IPS DF 19.7 (cell line): ENCODE data around the gene ZNF385C.
"Not testable (repeated sequence)": the region's sequence is repeated elsewhere in the genome, so short reads cannot be mapped to it uniquely, and the experiment has no call there.

ENCODE experiments used
- DNase-seq: peaks from one replicate; pipeline ENCODE4 v3.0.0-alpha.2; 2013; ENCODE audit warnings: low read depth, low spot score

Gene ZNF385C

DNA sequence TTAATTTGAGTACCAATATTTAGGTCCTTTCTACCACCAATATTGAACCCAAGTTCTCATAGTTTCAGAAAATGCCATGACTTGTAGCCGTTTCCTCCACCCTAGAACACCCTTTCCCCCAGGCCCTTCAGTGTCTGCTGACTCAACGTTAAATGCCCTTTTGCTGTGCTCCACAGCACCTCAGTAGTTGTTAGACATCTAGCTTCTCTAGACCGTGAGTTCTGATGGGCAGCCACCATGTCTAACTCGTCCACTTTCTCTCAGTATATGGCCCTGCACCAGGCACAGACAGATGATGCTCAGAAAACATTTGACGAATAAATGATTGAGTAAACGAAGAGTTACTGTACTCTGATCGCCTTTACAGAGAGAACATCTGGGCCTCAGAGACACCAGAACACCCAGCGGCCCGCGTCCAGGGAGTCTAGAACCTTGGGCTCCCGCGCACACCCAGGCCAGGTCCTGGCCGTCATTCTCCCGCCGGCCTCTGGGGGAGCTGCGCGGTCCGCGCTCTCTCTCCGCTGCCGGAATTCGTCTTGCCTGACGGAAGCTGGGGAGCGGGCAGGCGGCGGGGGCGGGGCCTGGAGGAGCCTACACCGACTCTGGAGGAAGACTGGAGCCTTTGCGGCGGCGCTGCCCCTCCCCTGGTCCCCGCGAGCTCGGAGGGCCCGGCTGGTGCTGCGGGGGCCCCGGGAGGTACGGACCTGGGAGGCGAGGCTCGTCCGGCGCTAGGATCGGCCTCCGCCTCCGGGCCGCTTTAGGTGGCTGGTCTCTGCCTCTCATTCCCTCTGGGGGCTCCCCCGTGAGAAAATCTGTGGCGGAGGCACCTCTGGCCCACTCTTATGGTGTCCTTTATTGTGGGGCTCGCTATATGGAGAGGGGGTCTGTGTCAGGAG is 78.5 kb downstream of the ZNF385C start, which contains the start of gene NKIRAS2:
Gene NKIRAS2 (plus strand): TSS at position 582 of the 896 bp plus-strand sequence. CDS start 1,488 bp downstream, outside the sequence.
- no peak for DNase-seq

DNA sequence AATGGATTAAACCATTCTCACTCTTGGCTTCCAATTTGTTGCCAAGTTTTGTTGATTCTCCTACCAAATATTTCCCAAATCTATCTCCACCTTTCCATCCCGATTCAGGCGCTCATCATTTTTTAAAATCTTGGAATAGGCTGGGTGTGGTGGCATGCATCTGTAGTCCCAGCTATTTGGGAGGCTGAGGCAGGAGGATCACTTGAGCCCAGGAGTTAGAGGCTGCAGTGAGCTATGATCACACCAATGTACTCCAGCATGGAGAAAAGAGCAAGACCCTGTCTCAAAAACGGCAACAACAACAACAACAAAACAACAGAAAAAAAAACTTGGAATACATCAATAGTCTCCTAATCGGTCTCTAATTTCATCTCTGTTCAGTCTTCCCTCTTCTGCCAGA is 79.3 kb downstream of the ZNF385C start:
- no peak for DNase-seq

DNA sequence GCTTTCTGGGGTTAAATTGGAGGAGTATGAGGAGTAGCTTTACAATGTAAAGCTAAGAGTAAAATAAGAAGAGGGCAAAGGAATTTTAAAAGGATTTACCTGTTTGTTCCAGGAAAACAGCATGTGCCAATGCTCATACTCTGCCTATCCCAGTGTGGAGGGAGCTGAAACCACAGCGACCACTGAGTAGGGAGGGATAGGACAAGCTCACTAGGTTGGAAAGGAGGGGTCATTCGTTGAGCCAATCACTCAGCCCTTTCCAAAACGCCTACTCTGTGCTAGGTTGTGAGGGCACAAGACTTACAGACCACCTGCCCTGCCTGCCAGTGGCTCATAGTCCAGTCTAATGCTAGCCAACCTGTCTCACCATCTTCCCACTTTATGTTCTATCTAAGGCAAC is 79.9 kb downstream of the ZNF385C start:
- DNase-seq = no peak

DNA sequence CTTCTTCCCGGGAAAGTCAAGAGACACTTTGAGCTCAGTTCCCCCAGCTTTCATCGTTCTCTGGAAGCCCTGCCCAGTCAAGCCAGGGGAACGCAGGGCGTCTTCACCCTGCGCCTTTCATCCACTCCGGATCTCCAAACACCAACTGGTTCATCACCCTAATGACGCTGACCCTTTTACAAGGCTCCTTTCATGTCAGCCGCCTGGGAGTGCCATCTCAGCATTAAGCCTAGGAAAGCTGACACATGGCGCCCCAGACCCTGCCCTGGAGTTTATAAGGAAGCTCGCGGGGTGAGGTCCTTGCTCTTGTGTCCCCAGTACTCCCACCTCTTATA is 80.4 kb downstream of the ZNF385C start:
- DNase-seq = no peak

DNA sequence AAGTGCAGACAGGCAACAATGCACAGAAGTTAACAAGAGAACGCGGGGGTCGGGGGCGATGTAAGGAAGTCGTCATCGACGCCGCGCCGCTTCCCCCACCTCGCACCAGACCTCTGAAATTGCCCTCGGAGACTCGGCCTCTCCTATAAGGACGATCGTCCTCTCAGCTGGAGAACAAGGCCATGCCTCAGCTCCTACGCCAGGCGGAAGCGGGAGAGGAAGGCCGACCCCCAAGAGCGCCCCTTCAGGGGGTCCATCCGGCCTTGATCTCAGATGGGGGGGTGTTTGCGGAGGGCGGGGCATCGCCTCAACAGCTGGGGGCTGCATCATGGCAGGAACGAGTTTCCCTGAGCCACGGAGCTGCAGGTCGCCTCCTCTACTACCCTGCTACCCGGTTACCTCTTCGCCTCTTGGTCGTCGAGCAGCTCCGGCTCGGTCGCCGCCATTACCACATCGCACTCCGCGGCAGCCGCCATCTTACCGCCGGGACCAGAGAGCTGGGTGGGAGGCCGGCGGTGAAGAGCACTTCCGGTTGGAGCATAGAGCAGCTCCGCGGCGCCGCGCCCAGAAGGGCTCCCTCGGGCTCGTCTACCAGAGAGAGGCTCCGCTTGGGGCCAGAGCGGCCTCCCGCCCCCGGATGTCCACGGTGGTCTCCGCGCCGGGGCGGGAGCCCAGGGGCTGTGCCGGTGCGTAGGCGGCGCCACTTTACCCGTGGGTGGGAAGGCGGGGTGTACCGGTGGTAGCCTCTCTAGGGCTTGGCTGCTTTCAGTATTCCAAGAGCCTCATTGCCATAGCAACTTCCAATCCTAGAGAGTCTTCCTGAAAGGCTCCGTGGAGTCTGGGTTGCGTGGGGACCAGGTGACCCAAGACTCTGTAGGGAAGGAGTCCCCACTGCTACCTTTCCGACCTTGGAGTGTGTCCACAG is 81.1 kb downstream of the ZNF385C start, which contains the start of gene DNAJC7:
Gene DNAJC7 (minus strand): TSS at position 499 of the 925 bp plus-strand sequence. CDS start 23 bp downstream, at position 476.
- DNase-seq = no peak

DNA sequence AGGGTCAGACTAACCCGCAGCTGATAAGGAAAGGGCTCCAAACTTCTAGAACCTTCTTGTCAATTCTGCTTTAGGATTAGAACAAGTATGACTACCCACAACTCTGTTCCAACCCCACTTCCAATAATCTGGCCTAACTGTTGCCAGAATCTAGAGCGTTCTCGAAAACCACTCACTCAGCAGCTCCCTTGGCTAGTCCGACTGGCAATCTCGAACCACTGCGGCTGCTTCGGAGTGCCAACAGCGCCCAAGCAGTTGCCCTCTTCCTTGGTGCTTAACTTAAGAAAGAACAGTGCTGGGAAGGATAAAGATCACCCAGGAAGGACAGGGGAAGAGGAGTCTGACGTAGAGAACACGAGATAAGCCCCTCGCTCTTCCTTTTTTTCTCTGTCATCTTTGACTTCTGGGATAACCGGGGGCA is 81.9 kb downstream of the ZNF385C start:
- DNase-seq = no peak

DNA sequence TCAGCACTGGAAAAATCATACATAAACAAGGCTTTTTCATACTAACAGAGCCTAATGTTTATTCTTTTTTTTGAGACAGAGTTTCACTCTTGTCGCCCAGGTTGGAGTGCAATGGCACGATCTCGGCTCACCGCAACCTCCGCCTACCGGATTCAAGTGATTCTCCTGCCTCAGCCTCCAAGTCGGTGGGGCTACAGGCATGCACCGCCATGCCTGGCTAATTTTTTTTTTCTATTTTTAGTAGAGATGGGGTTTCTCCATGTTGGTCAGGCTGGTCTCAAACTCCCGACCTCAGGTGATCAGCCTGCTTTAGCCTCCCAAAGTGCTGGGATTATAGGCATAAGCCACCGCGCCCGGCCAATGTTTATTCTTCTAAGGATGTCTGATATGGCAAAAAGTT is 84.5 kb downstream of the ZNF385C start:
- DNase-seq = not testable (repeated sequence)

DNA sequence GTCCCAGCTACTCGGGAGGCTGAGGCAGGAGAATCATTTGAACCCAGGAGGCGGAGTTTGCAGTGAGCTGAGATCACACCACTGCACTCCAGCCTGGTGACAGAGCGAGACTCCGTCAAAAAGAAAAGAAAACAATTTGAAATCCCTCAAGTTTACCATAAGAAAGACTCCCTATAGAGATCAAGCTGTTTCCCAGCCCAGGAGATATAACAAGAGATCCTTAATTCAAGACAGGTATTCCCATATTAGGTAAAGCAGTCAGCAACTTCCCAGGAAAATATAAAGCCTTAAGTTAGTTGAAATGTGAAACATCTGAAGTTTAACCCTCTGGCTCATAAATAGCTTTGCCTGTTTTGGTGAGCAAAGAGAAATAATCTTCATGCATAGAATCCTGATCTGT is 85.9 kb downstream of the ZNF385C start:
- DNase-seq = not testable (repeated sequence)

DNA sequence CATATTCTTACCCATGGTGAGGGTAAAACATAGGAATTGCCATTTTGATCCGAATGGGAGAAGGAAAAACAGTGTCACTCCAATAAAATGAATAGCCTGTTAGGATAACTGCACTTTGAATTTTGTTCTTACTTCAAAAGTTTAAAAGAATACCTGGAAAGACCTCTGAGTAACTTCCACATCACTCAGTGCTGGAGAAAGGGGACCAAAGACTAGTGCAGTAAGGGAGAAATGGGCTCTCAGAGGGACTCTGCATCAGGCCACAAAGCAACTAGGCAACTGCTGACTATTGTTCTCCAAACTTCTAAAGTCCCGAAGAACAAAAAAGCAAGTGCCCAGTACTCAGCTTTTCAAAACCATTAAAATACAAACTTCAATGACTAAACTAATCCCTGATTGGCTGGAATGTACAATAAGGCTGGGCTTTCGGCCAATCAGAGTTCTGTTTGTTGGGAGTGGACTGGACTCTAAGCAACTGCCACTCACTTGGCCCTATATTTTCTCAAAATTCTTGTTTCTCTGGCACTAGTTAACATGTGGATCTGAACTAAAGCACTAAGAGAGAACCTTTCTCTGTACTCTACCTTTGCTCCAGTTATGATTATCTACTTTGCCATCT is 87.3 kb downstream of the ZNF385C start:
- no peak for DNase-seq

DNA sequence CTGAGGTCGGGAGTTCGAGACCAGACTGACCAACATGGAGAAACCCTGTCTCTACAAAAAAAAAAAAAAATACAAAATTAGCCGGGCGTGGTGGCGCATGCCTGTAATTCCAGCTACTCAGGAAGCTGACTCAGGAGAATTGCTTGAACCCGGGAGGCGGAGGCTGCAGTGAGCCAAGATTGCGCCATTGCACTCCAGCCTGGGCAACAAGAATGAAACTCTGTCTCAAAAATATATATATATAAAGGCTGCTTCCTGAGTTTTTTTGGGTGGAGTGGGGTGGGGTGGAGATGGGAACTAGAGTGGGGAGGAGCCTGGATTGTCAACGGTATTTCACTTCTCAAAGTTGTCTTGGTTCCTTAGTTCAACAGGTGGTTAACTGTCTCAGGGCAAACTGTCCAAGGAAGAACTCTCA is 88.0 kb downstream of the ZNF385C start:
- not testable (repeated sequence) for DNase-seq

DNA sequence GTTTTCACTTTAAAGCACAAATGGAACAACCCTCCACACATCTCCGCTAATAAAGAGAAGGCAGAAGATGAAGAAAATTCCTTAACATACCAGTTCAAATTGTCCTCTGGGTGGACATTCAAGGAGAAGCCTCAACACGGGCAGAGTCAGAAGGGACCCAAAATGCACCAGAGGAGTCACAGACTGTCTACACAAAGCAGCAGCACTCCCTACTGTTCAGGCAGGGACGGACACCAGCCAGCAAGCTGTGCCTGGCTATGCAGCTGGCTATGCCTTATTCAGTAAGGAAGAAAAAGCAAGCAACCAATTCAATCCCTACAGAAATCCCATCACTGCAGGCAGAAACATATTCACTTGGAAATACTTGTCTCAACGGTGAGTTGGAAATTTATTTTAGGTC is 89.1 kb downstream of the ZNF385C start:
- no peak for DNase-seq

DNA sequence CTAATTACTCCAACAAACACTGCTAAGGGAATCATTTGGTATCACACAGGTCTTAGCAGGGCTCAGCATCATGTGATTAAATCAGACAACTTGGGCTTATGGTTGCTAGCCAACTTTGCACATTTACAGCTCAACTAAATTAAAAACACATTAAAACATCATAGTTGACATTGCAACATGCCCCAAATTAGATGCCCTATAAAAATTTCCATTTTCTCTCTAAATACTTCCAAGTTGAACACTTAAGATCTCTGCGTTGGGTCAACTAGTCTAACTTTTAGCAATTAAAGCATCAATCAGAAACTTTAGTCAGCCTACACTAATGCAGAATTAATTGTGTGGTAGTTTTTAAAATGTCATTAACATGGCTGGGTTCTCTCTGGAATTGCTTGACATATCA is 93.1 kb downstream of the ZNF385C start:
- DNase-seq = no peak

DNA sequence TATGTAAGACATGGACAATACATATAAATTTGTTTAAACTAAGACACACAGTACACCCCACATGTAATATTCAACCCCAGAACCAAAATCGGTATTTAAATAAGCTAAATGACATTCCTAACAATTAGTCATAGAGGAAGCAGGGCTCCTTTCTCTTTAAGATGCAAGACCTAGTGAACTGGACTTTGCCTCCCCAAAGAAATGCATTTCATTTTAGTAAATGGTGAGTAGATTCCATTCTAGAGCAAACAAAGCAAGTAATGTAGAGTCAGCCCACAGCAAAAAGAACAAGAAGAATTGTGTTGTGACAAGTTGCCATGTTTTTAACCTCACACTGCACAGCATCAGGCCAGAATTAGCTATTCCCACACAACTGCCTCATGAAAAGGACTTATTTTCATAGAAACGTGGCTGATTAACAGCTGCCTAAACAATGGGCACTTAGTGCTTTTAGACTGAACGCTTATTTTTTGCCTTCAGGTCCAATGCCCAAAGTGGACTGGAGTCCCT is 95.4 kb downstream of the ZNF385C start:
- no peak for DNase-seq

DNA sequence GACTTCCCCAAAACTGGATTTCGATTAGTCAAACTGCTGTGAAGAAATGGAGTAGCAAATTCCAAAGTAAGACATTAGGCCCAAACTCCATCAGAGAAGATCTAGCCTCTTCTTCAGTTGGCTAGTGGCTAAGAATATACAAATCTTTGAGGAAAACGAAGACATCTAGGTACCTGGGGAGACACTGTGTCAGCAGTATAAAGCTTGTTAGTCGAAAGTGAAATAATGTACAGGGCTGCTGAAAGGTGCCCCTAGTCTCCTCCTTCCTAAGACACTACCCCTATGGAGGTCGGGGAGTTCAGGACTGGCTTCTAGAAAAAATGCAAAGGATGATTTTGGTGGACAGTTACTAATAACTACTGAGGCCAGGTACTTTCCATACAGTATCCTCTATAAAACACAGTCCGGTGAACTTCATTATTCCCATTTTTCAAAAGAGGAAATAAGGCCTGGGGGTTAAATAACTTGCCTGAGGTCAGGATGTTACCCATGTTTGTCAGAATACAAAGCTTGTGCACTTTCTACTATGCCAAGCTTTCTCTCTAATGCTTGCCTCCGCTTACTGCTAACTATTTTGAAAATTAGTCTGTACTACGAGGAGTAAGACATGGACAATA is 96.0 kb downstream of the ZNF385C start:
- no peak for DNase-seq

DNA sequence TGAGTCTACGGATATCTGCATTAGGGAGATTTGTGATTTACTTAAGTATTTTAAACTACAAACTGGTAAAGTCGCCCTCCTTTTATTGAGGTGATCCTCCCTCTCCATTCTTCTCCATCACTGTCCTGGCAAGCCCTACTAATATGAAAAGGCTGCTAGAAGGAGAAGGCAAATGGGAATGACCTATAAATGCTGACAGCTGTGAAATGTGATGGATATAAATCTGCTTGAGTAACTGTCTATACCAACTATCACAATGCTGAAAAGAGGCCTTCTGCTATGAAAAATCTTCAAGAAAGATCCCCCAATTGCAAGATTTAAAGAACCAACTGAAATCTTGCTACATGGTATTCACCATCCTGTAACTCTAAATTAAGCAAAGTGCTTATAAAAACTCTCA is 96.5 kb downstream of the ZNF385C start:
- no peak for DNase-seq

DNA sequence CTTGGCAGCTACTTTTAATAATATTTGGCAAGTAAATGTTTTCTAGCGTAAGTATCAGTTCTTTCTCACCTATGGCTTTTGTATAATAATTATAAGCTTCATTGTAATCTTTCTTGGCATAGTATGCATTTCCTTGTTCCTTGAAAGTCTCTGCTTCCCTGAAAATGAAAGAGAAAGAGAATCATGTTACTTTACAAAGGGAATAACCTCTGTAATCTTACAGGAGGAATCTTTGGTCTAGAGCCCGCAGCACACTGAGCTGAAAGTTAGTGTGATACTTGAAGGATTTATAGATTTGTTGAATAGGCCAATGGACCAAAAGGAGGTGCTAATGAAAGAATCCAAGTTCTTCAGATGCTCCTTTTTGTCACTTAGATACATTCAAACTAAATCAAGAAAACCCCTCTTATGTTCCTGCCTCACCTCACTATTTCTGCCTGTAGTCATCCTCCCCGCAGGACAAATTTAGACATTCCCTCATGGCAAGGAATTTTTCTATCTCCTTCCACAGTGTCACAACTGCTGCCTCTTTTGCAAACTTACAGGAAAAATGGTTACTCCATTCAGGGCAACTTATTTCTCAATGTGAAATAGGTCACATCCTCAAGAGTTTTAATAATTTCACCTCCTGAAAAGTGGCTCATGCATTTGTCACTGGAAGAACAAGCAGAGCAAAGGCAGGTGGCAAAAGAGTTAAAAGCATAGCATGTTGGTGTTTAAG is 97.7 kb downstream of the ZNF385C start:
- DNase-seq = no peak

DNA sequence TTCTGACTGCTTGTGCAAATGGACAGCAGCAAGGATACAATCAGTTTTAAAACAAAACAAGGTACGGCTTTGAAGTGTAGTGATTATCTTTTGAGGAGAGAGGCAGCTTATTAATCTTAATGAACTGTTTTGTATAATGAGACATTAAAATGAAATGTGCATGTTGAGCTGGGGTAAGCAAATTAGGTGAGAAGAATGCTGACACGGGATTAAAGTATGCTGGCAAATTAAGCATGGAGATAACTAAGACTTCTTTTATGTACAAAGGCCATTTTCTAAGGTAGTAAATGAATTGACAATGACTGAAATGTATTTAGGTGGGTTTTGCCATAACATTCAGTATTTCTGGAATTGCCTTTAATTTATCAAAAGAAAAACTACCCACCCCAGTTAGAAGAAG is 99.8 kb downstream of the ZNF385C start:
- DNase-seq = no peak

DNA sequence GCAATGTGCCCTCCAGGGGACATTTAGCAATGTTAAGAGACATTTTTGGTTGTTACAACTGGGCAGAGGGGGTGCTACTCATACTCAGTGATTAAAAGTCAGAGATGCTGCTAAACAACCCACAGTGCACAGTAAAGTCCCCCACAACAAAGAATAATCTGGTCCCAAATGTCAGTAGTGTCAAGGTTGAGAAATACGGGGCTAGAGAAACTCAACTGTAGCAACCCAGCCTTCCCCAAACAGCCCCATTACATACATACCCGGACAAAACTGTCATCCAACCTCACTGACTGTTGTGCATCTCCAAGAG is 101.5 kb downstream of the ZNF385C start:
- no peak for DNase-seq

DNA sequence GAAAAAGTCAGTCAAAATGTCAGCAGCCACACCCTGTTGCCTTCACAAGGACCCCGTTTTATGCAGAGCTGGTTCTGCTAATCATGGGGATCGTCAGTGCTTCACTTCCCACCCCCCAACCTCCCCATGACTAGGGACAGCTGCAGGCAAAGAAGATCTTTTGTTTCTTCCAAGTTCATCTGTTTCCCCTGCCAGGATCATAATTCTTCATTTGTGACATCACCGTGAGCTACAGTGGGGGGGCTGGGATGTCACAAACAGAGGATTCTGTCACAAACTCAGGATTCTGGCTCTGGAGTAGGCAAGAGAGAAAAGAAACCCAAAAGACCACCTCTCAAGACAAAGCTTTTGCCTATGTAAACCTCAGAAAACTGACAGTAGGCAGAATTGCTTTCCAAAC is 105.7 kb downstream of the ZNF385C start:
- DNase-seq = no peak

DNA sequence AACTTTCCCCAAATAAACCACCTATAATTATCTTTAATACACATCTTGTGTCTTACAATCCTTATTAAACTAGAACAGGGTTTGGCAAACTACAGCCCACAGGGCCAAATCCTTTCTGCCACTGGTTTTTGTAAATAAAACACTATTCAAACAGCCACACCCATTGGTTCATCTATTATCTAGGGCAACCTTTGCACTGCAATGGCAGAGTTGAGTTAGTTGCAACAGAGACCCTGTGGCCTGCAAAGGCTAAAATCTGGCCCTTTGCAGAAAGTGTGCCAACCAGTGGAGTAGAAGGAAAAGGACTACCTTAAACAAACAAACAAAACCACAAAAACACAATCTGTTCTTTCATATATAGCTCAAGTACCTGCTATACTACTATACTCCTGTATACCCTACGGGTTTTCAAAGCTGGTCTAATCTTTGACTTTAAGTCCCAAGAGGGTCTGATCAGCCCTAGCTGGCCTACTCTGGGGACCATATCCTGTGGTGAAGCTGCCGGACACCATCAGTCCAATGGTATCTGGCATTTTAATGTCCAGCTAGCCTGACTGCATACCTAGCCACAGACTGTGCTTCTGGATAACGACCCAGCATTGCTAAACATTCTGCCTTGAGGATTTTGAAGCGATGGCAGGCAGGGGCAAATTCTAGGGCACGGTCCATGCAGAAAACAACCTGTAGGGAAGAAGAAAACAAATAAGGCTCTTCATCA is 108.4 kb downstream of the ZNF385C start:
- DNase-seq = no peak
